Stimulated activated CD4-positive, alpha-beta T cell treated with anti-CD3 and anti-CD28 coated beads, TNF-alpha, amount 100 ng/mL, for 1 hour (primary cell): Measurements from ENCODE around the gene CLPTM1.

Experiments used
- DNase-seq, 3 donors: peaks; one replicate each; pipeline ENCODE4 v3.0.0-alpha.2; 2020; ENCODE audit warnings: low read depth in 3 of 3, low spot score in 1 of 3

The CLPTM1 gene

DNA sequence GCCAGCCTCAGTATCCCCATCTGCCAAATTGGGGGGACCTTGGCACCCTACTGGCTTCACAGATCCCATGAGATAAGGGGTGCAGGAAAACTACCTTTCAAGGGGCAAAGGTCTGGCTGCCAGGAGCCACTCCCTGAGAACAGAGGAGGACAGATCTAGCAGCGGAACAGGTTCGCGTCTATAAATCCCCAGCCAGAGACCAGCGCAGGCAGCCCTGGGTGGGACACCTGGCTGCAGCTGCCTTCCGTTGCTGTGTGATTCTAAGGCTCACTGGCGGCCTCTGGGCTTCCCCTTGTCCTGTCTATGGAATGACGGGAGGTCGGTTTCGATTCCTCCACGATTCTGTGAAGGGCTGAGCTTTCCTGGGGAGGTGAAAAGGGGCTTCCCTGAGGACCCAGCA is 53.4 kb downstream of the CLPTM1 start:
- no peak for DNase-seq

DNA sequence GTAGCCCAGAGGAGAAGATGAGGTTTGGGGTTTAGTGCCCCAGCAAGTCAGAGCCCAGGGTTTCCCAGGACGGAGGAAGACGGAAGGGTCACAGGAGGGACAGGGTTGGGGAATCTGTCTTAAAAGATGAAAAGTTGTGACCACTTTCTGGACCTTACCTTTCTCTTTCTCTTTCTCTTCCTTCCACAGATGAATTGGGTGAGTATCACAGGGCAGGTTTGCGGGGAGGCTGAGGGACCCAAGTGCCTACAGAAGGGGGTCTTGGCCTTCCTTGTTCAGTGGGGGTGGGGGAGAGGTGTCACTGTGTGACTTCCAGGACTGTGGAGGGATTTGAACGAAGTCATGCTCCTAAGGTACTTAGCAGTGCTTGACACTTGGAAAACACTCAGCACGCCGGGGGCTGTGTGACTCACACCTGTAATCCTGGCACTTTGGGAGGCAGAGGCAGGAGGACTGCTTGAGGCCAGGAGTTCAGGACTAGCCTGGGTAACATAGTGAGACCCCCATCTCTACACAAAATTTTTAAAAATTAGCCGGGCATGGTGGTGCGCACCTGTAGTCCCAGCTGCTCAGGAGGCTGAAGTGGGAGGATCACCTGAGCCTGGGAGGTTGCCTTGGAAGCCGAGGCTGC is 54.6 kb downstream of the CLPTM1 start:
- no peak for DNase-seq

DNA sequence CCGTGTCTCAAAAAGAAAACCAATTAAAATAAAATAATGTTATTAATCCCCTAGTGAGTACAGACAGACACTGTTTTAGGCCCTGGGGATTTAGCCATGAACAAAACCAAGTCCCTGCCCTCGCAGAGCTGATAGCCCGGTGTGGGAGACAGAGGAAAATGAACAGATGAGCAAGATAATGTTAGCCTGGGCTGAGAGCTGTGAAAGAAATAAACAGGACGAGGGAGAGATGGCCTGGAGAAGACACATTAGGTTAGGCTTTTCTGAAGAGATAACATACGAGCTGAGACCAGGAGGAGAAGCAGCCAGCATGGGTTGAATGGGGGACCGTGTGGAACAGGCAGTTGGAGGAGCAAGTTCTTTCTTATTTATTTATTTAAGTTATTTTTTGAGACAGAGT is 55.1 kb downstream of the CLPTM1 start:
- DNase-seq, result no peak

DNA sequence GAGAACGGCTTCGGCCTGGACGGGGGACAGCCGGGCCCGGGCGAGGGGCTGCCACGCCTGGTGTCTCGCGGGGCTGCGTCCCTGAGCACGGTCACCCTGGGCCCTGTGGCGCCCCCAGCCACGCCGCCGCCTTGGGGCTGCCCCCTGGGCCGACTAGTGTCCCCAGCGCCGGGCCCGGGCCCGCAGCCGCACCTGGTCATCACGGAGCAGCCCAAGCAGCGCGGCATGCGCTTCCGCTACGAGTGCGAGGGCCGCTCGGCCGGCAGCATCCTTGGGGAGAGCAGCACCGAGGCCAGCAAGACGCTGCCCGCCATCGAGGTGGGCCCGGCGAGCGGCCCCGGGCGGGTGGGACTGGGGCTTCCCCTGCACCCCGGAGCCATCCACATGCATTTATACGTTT is 56.8 kb downstream of the CLPTM1 start:
- no peak for DNase-seq

DNA sequence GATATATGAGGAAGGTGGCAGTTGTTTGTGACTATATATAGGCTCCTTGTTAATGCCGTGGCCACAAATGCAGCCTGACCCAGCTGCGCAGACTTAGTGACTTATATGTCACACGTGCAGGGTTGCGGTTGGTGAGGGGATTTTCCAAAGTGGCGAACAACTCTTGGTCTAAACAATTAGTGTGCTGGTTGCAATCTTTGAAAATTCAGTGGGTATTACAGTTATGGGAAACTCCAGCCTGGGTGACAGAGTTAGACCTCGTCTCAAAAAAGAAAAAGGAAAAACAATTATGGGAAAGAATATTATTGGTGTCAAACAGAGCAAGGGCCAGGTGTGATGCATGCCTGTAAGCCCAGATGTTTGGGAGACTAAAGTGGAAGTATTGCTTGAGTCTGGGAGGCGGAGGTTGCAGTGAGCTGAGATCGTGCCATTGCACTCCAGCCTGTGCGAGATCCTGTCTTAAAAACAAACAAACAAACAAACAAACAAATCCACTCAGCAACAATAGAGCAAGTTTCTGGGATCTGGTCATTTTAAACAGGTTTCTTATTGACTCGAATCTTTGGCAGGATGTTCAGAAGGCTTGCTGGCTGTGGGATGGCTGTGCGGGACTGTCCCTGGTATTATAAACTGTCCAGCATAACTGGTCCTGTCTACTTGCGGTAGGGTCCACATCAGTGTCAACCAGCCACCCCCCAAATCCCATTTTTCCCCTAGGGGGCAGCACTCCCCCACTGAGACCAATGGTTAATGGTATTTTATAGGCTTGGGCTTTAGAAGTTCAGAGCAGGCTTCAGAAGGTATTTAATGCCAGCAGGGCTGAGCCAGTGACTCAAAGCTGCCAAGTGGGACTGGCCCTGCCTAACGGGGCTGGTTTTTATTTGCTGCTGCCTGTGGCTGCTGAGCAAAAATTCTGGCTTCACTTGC is 61.5 kb downstream of the CLPTM1 start:
- DNase-seq, result peak; percentile 29 to 53 (median 33)

DNA sequence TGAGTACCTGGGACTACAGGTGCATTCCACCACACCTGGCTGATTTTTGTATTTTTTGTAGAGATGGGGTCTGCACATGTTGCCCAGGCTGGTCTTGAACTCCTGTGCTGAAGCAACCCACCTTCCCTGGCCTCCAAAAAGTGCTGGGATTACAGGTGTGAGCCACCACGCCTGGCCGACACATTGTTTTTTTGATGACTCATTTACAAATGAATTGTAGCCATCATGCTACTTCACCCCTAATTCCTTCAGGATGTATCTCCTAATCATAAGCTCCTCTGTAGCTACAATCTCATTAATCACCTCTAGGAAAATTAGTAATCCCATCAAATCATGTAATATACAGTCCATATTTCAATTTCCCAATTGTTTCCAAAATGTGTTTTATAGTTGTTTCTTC is 64.0 kb downstream of the CLPTM1 start:
- no peak for DNase-seq

DNA sequence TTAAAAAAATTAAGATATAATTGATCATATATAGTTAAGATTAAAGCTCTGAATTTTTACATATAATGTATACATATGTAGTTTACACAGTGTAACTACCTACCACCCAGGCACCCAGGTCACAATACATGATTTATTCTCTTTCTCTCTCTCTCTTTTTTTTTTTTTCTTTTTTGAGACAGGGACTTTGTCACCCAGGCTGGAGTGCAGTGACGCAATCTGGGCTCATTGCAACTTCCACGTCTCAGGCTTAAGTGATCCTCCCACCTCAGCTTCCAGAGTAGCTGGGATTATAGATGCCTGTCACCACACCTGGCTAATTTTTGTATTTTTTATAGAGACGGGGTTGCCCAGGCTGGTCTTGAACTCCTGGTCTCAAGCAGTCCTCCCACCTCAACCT is 64.9 kb downstream of the CLPTM1 start:
- DNase-seq, result no peak

DNA sequence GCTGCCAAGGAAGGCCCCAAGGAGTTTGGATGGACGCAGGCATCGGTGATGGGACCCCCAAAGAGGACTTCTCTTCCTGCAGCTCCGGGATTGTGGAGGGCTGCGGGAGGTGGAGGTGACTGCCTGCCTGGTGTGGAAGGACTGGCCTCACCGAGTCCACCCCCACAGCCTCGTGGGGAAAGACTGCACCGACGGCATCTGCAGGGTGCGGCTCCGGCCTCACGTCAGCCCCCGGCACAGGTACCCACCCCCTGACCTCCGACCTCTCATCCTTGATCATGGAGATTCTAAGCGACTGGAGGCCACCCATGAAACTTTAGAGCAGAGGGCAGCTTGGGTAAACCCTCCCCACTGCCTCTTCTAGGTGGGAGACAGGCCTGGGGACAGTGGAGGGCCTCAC is 66.8 kb downstream of the CLPTM1 start:
- DNase-seq, result no peak

DNA sequence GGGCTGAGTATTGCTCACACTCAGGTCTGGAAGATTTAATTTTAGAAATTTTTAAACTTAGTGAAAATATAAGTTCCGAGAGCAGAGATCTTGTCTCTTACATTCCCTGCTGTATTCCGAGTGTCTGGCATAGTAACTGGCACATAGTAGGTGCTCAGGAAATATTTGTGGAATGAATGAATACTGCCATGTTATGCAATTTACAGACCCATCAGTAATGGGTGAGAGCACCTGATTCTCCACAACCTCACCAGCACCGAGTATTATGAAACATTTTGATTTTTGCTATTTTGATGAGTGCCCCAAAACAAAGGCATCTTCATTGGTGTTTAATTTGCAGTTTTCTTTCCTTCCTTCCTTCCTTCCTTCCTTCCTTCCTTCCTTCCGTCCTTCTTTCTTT is 67.9 kb downstream of the CLPTM1 start:
- no peak for DNase-seq

DNA sequence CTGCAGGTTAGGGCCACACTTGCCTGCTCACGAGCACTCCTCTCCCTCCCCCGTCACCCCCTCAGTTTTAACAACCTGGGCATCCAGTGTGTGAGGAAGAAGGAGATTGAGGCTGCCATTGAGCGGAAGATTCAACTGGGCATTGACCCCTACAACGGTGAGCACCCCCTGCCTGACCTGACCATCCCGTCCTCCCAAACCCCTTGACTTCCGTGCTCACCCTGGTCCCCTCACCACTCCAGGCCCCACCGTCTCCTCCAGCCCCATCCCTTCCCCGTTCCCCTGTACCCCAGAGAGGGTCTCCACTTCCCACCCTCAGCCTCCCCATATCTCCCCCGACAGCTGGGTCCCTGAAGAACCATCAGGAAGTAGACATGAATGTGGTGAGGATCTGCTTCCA is 70.1 kb downstream of the CLPTM1 start:
- no peak for DNase-seq

DNA sequence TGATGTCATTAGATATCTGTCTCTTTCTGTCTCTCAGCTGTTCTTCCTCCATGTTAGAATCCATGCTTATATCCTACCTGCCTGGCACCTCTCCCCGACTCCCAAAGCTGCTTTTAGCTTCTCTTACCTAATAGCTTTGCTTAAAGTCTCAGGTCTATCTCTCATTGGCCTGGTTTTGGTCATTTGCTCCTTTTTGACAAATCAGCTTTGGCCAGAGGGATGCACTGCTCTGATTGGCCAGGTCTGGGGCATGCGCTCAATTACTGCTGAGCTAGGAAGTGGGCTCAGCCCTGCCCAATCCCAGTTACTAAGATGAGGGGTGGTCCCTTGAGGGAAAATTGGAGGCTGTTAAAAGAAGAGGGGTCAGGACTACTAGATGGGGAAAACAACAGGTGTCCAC is 72.2 kb downstream of the CLPTM1 start:
- no peak for DNase-seq

DNA sequence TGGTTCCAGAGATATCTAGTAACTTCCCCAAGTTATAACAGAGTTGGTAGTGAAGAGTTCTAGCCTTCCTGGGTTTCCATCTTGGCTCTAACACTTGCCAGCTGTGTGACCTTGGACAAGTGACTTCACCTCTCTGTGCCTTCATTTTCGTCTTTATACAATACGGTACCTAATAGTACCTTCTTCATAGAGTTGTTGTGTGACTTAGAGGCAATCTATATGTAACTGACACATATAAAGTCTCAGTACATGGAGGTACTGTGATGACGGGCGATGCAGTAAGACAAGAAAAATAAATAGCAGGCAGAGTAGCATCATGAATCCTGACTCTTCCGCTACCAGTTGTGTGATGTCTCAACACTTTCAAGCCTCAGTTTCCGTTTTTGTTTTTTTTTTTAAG is 75.6 kb downstream of the CLPTM1 start:
- DNase-seq, result no peak

DNA sequence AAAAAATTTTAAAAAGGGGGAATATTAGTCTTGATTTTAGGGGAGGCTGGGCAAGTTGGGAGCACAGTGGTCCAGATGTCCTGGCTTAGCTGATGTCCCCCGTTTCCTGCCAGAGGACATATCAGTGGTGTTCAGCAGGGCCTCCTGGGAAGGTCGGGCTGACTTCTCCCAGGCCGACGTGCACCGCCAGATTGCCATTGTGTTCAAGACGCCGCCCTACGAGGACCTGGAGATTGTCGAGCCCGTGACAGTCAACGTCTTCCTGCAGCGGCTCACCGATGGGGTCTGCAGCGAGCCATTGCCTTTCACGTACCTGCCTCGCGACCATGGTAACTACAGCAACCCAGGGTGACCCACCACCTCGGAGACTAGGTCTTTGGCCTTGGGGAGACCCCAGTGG is 77.2 kb downstream of the CLPTM1 start:
- no peak for DNase-seq

DNA sequence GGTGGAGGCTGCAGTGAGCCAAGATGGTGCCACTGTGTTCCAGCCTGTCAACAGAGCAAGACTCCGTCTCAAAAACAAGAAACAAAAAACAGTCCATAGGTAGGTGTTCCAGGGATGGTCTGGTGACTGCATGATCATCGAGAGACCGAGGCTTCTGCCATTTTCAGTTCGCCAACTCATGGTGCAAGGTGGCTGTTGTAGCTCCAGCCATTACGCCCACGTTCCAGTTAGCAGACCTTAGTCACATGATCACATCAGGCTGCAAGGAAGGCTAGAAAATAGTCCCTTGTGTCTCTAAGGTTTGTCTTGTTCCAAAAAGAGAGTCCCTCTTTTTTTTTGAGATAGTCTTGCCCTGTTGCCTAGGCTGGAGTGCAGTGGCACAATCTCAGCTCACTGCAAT is 80.6 kb downstream of the CLPTM1 start:
- no peak for DNase-seq

DNA sequence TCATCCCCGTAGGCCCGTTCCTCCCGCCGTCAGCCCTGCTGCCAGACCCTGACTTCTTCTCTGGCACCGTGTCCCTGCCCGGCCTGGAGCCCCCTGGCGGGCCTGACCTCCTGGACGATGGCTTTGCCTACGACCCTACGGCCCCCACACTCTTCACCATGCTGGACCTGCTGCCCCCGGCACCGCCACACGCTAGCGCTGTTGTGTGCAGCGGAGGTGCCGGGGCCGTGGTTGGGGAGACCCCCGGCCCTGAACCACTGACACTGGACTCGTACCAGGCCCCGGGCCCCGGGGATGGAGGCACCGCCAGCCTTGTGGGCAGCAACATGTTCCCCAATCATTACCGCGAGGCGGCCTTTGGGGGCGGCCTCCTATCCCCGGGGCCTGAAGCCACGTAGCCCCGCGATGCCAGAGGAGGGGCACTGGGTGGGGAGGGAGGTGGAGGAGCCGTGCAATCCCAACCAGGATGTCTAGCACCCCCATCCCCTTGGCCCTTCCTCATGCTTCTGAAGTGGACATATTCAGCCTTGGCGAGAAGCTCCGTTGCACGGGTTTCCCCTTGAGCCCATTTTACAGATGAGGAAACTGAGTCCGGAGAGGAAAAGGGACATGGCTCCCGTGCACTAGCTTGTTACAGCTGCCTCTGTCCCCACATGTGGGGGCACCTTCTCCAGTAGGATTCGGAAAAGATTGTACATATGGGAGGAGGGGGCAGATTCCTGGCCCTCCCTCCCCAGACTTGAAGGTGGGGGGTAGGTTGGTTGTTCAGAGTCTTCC is 82.4 kb downstream of the CLPTM1 start:
- no peak for DNase-seq

DNA sequence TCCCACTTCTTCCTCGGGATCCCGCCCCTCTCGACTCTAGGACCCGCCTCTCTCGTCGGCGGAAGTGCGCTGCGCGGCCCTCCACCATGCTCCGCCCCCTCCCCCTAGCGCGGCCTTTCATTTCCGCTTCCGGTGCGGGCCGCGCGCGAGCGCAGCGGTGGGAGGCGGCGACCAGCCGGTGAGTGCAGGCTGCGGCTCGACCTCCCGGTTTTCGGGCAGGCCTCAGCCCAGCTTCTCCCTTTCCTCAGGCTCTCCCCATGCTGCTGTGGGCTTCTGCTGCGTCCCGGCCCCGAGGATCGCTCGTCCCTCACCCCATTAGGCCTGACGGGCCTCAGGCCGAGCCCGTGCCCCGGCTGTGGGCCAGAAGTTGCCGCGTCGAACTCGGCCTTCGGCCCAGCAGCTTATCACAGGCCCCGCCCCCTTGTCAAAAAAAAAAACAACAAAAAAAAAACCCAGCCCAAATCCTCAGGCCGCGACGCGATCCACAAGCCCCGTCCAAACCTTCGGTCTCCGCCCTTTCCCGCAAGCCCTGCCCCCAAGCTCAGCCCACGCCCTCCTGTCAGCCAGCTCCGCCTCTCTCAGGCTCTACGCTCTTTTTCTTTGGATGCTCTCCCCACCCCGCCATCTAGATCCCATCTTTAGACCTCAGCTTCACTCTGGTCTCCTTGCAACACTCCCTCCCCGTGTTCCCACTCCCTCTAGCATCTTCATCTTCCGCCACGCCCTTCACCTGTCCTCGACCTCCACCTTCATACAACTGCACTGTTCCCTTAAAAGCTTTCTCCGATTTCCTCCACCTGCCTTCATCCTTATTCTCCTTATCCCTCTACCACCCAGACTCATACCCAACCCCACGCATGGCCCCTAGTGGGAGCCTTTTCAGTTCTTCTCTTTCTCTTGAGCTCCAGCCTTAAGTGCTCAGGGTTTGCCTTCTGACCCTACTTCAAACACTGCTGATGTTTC is 84.0 kb downstream of the CLPTM1 start, which contains the start of gene CLASRP:
Gene CLASRP (plus strand): TSS at position 115 of the 963 bp plus-strand sequence. CDS start 1,168 bp downstream, outside the sequence.
- peak; percentile 60 to 84 (median 76) for DNase-seq

DNA sequence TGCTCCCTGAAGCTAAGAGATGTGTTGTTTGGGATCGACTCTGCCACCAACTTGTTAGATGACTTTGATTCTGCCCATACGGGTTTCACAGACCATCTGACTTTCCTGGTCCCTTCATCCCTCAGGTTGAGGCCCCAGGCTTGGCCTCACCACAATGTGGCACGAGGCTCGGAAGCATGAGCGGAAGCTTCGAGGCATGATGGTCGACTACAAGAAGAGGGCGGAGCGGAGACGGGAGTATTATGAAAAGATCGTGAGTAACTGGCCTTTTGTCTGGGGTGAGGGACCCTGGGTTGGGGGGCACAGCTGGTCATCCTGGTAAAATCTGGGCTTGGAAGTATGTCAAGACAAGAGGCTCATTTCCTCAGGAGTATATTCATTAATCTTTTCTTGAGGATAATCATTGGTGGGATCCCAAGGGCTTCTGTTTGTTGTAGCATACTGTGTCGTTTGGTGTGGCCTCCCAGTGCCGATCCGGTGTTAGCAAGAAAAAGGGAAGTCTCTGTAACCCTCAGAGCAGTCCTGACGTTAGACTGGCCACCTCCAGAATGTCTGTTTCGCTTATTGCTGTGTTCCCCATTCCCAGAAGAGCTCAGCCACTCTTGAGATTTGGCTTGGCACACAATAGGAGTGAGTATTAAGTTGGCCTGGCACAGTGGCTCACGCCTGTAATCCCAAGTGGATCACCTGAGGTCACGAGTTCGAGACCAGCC is 85.0 kb downstream of the CLPTM1 start:
- no peak for DNase-seq

DNA sequence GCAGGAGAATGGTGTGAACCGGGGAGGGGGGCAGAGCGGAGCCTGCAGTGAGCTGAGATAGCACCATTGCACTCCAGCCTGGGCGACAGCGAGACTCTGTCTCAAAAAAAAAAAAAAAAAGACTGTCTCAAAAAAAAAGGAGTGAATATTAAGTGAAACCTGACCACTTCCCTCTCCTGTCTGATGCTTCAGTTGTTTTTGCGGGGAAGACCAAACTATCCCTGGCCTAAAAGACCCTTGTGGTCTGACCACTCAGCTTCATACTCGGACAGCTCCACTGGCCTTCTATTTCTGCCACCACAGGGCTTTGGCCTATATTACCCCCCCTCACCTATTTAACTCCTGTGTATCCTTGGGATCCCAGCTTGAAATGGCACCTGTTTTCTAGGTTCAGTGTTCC is 85.9 kb downstream of the CLPTM1 start:
- no peak for DNase-seq
